Transverse colon (tissue), 3 donors: ENCODE results near the gene RABEP1.

Experiments used
- CTCF ChIP-seq, 5 experiments: fragments of 200-600 bp in 3 of 5; fragments of 450-650 bp in 2 of 5; sonication (generic) in 3 of 5; IDR thresholded peaks; 1 replicate in 2 of 5; 2 replicates in 3 of 5; pipeline ENCODE4 v1.5.1; 2016 to 2017; ENCODE audit warnings: antibody characterized with exemption in 5 of 5, inconsistent platforms in 3 of 5, mild to moderate bottlenecking in 2 of 5, moderate library complexity in 1 of 5
- POLR2A ChIP-seq: fragments of 450-650 bp; IDR thresholded peaks from one replicate; pipeline ENCODE4 v1.6.1; 2016; ENCODE audit warnings: antibody characterized with exemption, mild to moderate bottlenecking, moderate library complexity

DNA sequence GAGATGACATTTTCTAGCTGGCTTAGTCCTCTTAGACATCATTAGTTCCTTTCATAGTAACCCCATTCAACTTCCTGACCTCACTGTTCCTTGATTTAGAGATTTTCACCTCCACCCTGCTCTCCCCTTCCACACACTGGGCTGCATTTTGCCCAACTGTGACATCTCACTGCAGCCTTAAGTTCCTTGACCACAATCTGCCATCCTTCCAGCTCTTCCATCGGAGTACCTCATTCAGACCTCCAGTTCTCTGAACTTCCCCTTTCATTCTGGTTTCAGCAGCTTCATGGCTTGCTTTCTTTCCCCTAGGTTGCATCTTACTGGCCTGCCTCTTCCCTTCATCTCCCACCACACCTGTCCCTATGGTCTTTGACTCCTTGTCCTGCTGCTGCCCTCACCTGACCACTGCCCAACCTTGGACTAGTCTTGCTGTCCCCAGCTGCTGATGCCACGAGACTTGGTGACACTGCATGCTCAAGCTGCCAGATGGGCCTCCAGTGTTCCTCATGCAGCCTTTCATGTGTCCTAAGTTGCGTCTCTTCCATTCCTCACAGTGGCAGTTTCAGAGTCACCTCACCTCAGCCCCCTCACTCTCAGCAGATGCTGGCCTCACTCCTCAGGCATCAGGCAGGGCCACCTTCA lies 96.6 kb downstream of the RABEP1 start:
- no peak for TF ChIP-seq CTCF (IDR thresholded peaks at IDR 0.05)
- no peak for TF ChIP-seq POLR2A
